Erythroblast (primary cell): ENCODE results near the gene ADAMTS2.

Experiments
- GATA1 ChIP-seq: IDR thresholded peaks from 2 replicates; pipeline ENCODE4 v1.6.1; 2011; ENCODE audit warnings: low read depth, mild to moderate bottlenecking, control low read depth, low read length, moderate library complexity
- POLR2A ChIP-seq: IDR thresholded peaks from 2 replicates; pipeline ENCODE4 v1.6.1; 2011; ENCODE audit warnings: mild to moderate bottlenecking, low read length

DNA sequence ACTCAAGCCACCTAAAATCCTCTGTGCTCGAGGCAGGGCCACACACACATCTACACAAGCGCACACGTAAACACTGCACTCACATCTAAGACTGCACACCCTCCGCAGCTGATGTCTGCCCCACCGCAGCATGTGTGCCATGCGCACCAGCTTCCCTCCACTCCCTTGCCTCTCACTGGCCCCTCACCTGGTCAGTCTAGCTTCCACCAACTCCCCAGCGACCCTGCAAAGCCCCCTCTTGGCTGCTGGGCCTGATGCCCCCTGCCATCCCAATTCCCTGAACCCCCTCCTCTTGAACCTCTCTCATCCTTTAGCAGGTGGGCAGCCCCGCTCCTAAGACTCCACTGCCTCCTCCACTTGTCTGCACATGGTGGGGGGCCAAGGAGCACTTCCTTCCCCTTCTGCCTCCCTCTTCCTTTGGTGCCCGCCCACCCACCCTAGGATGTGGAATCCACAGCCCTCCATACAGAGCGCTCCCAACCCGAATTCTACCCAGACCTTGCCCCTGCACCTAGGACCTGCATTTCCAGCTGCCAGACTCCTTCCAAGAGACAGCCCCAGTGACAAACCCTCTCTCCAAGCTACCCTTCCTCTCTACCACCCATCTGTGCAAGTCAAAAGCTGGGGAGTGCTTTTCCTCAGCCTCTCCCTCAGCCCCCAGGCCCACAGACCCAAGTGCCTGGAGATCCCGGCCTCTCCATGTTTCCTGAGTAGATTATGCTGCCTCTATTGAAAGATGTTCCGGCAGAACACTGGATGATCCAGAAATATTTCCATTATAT is 23.9 kb downstream of the ADAMTS2 start:
- TF ChIP-seq POLR2A = no peak
- TF ChIP-seq GATA1 = no peak
